ENCODE measurements around the gene ELMO1.

DNA sequence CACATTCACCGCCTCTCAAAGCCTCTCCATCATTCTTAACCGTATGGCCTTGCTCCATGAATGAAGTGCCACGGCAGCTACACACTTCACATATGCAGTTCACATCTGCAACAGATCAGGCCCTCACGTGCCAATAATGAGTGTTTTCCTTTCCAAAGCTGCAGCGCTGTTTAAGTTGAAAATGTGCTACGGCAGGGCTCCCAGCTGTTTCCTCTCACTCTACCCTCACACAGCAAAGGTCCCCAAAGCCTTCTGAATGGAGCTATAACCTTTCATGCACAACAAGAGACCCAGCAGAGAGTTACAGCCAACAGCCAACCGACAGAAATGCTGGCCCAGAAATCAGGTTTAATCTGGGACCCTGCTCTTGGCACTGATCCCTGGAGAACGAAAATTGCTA is 236.1 kb downstream of the ELMO1 start:
- TF ChIP-seq CTCF (IDR thresholded peaks at IDR 0.05), result no peak
- no peak for TF ChIP-seq POLR2A (IDR thresholded peaks at IDR 0.05)

Measured in adrenal gland (tissue), 5 donors.